ENCODE results near the gene DOCK4.

DOCK4 gene

DNA sequence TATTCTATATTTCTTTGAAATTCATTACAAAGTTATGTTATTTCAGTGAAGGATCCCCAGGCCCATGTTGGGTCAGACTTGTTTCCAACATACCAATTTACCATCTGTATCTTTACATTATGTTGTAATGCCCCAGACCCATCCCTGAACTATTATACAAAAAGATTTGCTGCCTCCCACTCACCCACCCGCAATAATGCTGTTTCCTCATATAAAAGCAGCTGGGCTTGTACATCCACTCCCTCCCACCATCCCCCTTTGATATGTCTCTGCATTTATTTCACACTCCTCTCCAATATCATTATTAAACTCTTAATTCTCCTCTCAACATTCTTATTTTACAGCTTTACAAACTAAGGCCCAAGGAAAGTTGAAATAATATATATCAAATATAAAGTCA is 153.7 kb downstream of the DOCK4 start:
- no peaks in the 10 kb centered on the region for H3K9me3 ChIP-seq (ENCODE audit: insufficient read depth, low read length)
- H3K27me3 ChIP-seq (ENCODE audit: low read length) = no peaks in the 10 kb centered on the region
- TF ChIP-seq, protein P1, sequence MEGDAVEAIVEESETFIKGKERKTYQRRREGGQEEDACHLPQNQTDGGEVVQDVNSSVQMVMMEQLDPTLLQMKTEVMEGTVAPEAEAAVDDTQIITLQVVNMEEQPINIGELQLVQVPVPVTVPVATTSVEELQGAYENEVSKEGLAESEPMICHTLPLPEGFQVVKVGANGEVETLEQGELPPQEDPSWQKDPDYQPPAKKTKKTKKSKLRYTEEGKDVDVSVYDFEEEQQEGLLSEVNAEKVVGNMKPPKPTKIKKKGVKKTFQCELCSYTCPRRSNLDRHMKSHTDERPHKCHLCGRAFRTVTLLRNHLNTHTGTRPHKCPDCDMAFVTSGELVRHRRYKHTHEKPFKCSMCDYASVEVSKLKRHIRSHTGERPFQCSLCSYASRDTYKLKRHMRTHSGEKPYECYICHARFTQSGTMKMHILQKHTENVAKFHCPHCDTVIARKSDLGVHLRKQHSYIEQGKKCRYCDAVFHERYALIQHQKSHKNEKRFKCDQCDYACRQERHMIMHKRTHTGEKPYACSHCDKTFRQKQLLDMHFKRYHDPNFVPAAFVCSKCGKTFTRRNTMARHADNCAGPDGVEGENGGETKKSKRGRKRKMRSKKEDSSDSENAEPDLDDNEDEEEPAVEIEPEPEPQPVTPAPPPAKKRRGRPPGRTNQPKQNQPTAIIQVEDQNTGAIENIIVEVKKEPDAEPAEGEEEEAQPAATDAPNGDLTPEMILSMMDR (IDR thresholded peaks at IDR 0.05; ENCODE audit: insufficient read depth, low read length, poor library complexity, severe bottlenecking) = no peak
- TF ChIP-seq EZH2phosphoT487 (conservative IDR thresholded peaks at IDR 0.05; ENCODE audit: low read length) = no peak
- no peak overlapping the region for H2AFZ ChIP-seq (ENCODE audit: low read depth, low read length, severe bottlenecking)
- no peaks in the 10 kb centered on the region for H3K79me2 ChIP-seq (ENCODE audit: insufficient read depth, low read length)
- no peak overlapping the region for H3K9ac ChIP-seq (ENCODE audit: low read length)
- no peaks in the 10 kb centered on the region for H3F3A ChIP-seq (ENCODE audit: insufficient read depth)
- H3K9me2 ChIP-seq (replicated peaks; ENCODE audit: insufficient read depth, low read length) = no peaks in the 10 kb centered on the region
- no peak overlapping the region for H3K27ac ChIP-seq (ENCODE audit: low read depth, low read length)
- no peaks in the 10 kb centered on the region for H4K20me1 ChIP-seq (ENCODE audit: low read depth, low read length)
- H3K4me3 ChIP-seq (ENCODE audit: insufficient read depth, low read length, poor library complexity, severe bottlenecking) = no peak overlapping the region
- no peaks in the 10 kb centered on the region for H3K36me3 ChIP-seq (ENCODE audit: low read length)
- H3K4me2 ChIP-seq (ENCODE audit: low read depth, low read length, poor library complexity, severe bottlenecking) = no peak overlapping the region

DNA sequence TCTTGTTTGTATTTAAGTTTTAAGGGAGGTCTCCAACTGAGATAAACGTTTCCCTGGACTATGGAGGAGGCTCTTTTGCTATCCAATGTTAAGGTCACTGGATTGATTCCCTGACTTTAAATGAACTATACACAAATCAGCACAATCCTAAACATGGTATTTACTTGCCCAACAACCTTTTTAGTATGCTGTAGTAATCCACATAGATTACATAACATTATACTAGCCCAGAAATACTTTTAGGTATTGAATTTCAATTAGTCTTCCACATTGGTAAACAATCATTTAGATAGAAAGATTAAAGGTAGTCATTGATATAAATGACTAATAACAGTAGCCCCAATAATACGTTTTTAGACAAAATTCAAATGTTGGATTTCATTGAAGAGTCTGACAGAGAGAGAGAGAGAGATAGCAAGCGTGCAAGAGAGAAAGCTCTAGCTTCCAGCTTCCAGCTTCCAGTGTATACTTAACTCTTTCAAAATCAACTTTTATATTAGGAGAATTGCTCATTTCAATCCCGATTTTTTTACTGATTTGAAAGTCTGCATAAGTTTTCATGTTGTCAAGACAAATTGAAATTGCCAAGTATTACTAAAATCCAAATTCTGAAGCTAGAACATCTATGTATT is 155.8 kb downstream of the DOCK4 start:
- Histone ChIP-seq H3K9ac (ENCODE audit: low read length) (no peak overlapping the region), H2AFZ (ENCODE audit: low read depth, low read length, severe bottlenecking) (no peak overlapping the region)

DNA sequence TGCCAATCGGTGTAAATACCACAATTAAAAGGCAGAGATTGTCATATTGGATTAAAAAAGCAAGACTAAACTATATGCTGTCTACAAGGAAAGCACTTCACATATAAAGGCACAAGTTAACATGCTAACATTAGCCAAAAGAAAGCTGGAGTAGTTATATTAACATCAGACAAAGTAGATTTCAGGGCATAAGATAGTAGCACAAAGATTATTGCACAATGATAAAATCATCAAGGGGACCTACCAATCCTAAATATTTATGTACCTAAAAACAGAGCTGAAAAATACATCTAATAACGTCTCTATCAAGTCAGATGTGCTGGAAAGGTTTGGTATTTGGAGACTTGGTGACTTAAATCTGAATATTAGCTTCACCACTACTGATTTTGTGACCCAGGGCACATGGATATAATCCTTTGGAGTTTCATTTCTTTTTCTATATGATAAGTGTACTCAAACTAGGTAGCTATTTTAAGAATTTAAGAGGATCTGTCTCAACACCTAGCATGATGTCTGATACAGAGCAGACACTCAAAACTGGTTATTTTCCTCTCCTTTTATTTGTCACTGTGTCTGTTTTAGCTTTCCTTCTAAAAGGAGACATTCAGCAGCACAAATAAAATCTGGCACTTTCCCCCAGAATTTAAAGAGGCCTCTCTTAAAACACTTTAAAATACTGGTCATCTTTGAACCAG is 156.5 kb downstream of the DOCK4 start:
- H3K9ac ChIP-seq (ENCODE audit: low read length) = no peak overlapping the region
- no peaks in the 10 kb centered on the region for H4K20me1 ChIP-seq (ENCODE audit: low read depth, low read length)
- H3K27me3 ChIP-seq (ENCODE audit: low read length) = no peaks in the 10 kb centered on the region
- no peaks in the 10 kb centered on the region for H3K9me2 ChIP-seq (replicated peaks; ENCODE audit: insufficient read depth, low read length)
- no peaks in the 10 kb centered on the region for H3K79me2 ChIP-seq (ENCODE audit: insufficient read depth, low read length)
- no peak overlapping the region for H3K27ac ChIP-seq (ENCODE audit: low read depth, low read length)
- H3K36me3 ChIP-seq (ENCODE audit: low read length) = no peaks in the 10 kb centered on the region
- no peak overlapping the region for H3K4me2 ChIP-seq (ENCODE audit: low read depth, low read length, poor library complexity, severe bottlenecking)
- no peak overlapping the region for H3K4me3 ChIP-seq (ENCODE audit: insufficient read depth, low read length, poor library complexity, severe bottlenecking)
- TF ChIP-seq EZH2phosphoT487 (conservative IDR thresholded peaks at IDR 0.05; ENCODE audit: low read length) = no peak
- TF ChIP-seq, protein P1 (IDR thresholded peaks at IDR 0.05; ENCODE audit: insufficient read depth, low read length, poor library complexity, severe bottlenecking) = no peak
- no peaks in the 10 kb centered on the region for H3K9me3 ChIP-seq (ENCODE audit: insufficient read depth, low read length)
- H3F3A ChIP-seq (ENCODE audit: insufficient read depth) = no peaks in the 10 kb centered on the region
- no peak overlapping the region for H2AFZ ChIP-seq (ENCODE audit: low read depth, low read length, severe bottlenecking)

More for the DNA sequence above, 155.8 kb downstream of the DOCK4 start:
- H3K27me3 ChIP-seq (ENCODE audit: low read length) = no peaks in the 10 kb centered on the region
- no peak for TF ChIP-seq EZH2phosphoT487 (conservative IDR thresholded peaks at IDR 0.05; ENCODE audit: low read length)
- TF ChIP-seq, protein P1 (IDR thresholded peaks at IDR 0.05; ENCODE audit: insufficient read depth, low read length, poor library complexity, severe bottlenecking) = no peak
- no peaks in the 10 kb centered on the region for H3K9me3 ChIP-seq (ENCODE audit: insufficient read depth, low read length)
- H3K27ac ChIP-seq (ENCODE audit: low read depth, low read length) = no peak overlapping the region
- no peak overlapping the region for H3K4me3 ChIP-seq (ENCODE audit: insufficient read depth, low read length, poor library complexity, severe bottlenecking)
- no peak overlapping the region for H3K4me2 ChIP-seq (ENCODE audit: low read depth, low read length, poor library complexity, severe bottlenecking)
- no peaks in the 10 kb centered on the region for H3K79me2 ChIP-seq (ENCODE audit: insufficient read depth, low read length)
- no peaks in the 10 kb centered on the region for H4K20me1 ChIP-seq (ENCODE audit: low read depth, low read length)
- H3K9me2 ChIP-seq (replicated peaks; ENCODE audit: insufficient read depth, low read length) = no peaks in the 10 kb centered on the region
- no peaks in the 10 kb centered on the region for H3K36me3 ChIP-seq (ENCODE audit: low read length)
- no peaks in the 10 kb centered on the region for H3F3A ChIP-seq (ENCODE audit: insufficient read depth)
